C1 segment of cervical spinal cord (tissue), 14 donors: ENCODE data around the gene HSPA9.

Experiments used
- DNase-seq, 14 donors: peaks; one replicate each; lab custom pipeline; 2025; lab: John Stamatoyannopoulos, UW

Gene HSPA9

GRCh38 chr5:138596105-138596881 lies 21.1 kb upstream of the HSPA9 start:
- DNase-seq, result no peak

DNA sequence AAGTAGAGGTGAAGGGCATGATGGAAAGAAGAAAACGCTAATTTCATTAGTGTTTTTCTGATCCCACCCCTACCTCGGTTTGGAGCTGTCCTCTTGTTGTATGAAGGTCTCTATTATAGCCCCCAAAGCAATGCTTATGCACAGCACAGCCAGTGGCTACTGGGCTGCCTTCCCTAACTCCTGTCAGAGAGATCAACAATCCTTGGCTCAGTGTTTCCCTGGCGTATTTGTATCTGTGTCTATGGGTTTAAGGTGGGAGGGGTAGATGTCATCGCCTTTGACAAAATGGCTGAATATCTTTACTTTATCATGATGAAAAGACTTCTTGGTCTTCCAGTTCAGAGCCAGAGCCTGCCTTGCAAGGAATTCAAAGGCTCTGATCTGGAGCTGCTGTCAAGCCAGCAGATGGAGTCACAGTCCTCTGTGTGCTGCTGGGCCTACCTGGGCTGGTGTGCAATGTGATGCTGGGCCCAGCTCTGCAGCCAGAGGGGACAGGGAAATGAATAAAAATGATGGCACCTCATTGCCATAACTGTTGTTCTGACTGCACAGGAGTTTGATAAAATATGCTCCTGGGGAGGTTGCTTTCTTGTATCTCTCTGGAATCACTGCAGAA lies 20.1 kb upstream of the HSPA9 start:
- DNase-seq, result no peak

DNA sequence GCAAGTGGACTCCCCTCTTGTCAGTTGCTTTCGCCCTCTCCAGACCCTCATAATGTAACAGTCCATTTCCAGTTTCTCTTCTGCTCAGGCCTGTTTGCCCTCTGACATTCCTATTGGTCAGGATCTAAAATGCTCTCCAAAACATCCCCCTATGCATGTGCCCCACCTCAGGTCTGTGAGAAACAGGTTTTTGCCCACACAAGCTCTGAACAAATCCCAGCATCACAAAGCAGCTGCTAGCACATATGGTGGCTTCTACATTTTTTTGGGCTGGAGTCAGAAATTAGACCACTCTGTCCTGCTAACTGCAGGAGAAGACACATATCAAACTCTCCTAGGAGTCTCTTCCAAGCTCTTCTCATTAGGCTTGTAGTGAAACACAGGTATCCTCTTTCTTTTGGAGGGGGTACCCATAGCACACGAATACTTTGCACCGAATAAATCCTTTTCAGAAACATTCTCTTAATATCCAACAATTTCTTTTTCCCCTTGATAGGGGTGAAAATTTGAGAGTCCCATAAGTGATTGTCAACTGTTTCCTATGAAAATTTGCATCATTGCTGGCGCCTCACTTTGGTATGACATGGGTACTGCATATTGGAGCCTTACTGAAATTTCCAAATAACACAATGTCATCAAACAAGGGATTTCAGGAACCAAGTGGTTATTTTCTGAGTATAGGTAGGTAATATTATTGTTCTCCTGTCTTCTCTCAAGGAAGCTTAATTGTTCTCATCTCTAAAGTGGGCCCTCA lies 19.3 kb upstream of the HSPA9 start:
- no peak for DNase-seq

DNA sequence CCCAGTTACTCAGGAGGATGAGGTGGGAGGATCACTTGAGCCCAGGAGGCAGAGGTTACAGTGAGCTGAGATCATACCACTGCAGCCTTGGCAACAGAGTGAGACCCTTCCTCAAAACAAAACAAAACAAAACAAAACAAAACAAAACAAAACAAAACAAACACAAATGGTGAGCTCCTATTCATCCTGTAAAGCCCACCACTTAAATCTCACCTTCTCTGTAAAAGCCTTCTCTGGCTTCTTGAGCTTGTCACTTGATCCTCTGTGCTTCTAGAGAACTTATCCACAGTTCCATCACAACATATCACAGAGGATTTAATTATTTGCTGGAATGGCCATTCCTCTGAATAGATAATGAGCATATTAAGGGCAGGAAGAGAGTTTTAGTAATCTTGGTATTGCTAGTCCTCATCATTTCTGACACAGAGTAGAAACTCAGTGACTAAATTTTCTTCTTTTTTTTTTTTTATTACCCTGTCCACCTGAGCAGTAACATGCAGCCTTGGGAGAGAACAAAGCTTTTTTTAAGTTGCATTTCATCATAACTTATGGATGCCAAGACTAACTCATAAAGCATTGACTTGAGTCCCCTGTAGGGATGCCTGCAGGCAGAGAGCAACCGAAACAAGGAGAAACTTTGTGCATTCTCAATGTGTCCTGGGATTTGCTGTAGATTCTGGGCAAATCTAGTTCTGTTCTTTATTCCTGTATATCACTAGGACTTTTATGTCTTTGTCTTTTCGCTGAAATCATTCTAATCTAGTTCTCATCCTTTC lies 13.0 kb upstream of the HSPA9 start:
- DNase-seq, result no peak

DNA sequence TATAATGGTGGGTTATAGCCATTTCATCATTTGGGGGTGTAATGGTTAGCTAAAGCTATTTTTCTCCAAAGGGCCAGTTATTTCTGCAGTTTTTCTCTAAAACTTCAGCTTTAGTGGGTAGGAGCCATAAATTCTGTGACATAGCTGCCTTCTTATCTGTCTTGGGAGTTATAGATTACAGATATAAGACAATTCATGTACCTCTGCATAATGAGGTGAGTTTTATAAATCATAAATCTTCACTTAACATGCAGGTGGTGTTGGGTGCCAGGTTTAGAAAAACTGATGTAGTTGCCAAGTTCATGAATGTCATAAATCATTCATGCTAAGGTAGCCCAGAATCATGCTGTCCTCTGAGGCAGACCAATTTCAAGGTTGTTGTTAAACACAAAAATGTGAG lies 10.0 kb upstream of the HSPA9 start:
- DNase-seq, result no peak

- no peak for DNase-seq
These were observed 8.9 kb upstream of the HSPA9 start for GRCh38 chr5:138583984-138584637.

- no peak for DNase-seq
These were observed 7.8 kb upstream of the HSPA9 start for GRCh38 chr5:138582959-138583358.

GRCh38 chr5:138580777-138581176 lies 5.6 kb upstream of the HSPA9 start:
- DNase-seq, result no peak

- no peak for DNase-seq
These were observed 4.8 kb upstream of the HSPA9 start for GRCh38 chr5:138580001-138580400.

- DNase-seq, result no peak
These were observed 4.3 kb upstream of the HSPA9 start for GRCh38 chr5:138579517-138579863.

GRCh38 chr5:138577452-138577851 lies 2.3 kb upstream of the HSPA9 start:
- DNase-seq, result no peak

GRCh38 chr5:138574744-138575193 lies 432 bp downstream of the HSPA9 start:
- DNase-seq, result no peak

DNA sequence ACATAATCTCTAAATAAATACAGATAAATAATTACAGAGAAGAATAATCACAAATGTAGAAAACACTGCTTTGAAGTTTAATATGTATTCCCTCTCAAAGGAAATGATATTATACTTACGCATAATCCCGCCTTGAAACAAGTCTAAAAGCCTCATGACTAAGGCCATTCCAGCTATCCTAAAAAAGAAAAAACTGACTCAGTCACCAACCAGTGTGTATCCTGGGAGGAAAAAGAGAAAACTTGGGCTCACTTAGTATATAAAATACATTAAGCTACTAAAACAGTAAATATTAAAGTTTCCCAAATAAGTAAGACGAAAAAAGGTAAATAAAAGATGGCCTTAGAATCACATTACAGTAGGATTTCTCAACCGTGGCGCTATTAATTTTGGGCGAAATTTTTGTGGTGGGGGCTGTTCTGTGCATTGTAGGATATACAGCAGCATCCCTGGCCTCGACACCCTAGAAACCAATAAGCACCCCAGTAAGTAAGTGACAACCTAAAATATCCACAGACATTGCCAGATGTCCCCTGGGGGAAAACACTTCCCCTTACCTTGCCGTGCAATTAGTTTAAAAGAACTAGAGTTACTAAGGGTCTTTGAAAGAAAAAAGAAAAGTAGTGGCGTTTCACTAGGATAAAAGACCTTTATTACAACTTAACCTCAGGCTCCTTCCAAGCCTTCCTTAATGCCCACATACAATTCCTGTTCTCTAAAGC lies 1.1 kb downstream of the HSPA9 start:
- DNase-seq, result no peak

DNA sequence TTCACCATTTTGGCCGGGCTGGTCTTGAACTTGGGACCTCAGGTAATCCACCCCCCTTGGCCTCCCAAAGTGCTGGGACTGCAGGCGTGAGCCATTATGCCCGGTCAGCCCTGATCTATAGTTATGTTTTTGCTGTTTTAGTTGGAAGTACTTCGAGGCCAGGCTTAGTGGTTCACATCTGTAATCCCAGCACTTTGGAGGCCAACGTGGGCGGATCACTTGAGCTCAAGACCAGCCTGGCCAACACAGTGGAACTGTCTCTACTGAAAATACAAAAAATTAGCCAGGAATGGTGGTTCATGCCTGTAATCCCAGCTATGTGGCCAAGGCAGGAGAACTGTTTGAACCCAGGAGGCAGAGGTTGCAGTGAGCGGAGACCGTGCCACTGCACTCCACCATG lies 2.0 kb downstream of the HSPA9 start:
- no peak for DNase-seq

- DNase-seq, result no peak
These were observed 4.3 kb downstream of the HSPA9 start for GRCh38 chr5:138570871-138571270.

- DNase-seq, result no peak
These were observed 5.4 kb downstream of the HSPA9 start for GRCh38 chr5:138569782-138570181.

GRCh38 chr5:138568061-138568824 lies 7.0 kb downstream of the HSPA9 start:
- DNase-seq, result no peak

DNA sequence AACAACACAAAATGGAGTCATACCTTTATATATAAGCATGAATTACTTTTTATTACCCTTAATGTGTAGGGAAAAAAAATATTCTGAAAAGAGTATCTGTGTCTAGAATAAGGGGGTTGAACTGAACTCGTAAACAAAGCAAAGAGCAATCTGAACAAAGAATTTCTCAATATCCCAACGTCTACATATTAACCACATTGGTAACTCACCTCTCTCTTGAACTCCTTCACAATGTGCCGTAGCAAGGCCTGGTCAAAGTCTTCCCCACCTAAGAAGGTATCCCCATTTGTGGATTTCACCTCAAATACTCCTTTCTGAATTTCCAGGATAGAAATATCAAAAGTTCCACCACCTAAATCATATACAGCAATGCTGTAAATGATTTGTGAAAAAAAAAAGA lies 8.4 kb downstream of the HSPA9 start:
- DNase-seq, result no peak

DNA sequence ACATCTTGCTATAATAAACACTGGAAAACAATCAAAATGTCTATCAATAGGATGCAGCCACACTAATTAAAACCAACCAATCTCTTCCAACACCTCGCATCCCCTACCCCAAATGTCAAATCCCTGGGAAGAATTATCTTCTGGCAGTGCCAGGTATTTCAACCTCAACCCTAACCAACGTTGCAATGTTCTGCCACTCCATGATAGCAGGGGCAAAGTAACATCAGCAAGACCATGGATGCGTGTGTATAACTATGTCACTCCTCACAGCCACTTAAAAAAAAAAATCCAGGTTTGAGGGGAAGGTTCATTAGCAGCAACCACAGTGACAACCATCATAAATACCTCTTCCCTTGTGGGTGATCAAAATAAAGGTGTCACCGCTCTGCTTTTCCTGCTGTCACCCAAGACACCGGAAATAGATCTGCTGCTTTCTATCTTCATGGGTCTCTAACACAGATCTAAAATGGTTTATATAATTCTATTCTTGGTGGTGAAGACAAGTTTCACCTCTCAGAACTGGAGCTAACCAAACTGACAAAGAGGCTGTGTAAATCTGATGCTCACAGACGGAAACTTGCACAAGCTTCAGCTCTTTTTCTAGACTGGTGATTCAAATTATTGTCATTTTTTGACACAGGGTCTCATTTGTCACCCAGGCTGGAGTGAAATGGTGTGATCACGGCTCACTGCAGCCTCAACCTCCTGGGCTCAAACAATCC lies 9.9 kb downstream of the HSPA9 start:
- no peak for DNase-seq
